MM.1S (cell line): ENCODE data around the gene FOXJ3.

Source experiments
- EZH2 ChIP-seq: fragments of 300-600 bp; sonication (generic); optimal IDR thresholded peaks from 2 replicates; pipeline ENCODE3; 2017; ENCODE audit warnings: low read depth, mild to moderate bottlenecking, antibody characterized with exemption, low read length, mixed read lengths
- TF ChIP-seq, protein P1 (sequence below): fragments of 300-600 bp; sonication (generic); IDR thresholded peaks from 2 replicates; pipeline ENCODE4 v1.5.1; 2016; ENCODE audit warnings: antibody characterized with exemption, low read length, mixed read lengths

- TF ChIP-seq, protein P1, sequence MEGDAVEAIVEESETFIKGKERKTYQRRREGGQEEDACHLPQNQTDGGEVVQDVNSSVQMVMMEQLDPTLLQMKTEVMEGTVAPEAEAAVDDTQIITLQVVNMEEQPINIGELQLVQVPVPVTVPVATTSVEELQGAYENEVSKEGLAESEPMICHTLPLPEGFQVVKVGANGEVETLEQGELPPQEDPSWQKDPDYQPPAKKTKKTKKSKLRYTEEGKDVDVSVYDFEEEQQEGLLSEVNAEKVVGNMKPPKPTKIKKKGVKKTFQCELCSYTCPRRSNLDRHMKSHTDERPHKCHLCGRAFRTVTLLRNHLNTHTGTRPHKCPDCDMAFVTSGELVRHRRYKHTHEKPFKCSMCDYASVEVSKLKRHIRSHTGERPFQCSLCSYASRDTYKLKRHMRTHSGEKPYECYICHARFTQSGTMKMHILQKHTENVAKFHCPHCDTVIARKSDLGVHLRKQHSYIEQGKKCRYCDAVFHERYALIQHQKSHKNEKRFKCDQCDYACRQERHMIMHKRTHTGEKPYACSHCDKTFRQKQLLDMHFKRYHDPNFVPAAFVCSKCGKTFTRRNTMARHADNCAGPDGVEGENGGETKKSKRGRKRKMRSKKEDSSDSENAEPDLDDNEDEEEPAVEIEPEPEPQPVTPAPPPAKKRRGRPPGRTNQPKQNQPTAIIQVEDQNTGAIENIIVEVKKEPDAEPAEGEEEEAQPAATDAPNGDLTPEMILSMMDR = no peak
- no peak for TF ChIP-seq EZH2
Measured at GRCh38 chr1:42221456-42221855, 113.6 kb downstream of the FOXJ3 start.
